GM06990 (cell line): ENCODE data around the gene HEBP2.

Experiments
- DNase-seq: peaks from one replicate; pipeline ENCODE4 v3.0.0-alpha.2; 2011; ENCODE audit not compliant: insufficient read length; ENCODE audit errors: extremely low read depth
- H3K27me3 ChIP-seq: replicated peaks from 2 replicates; pipeline ENCODE4 v1.6.0; 2011; ENCODE audit warnings: low read length; ENCODE audit not compliant: control insufficient read depth, insufficient read depth
- H3K36me3 ChIP-seq: 2 replicates; pipeline ENCODE4 v1.5.1; 2011; ENCODE audit warnings: low read length; ENCODE audit not compliant: control insufficient read depth, insufficient read depth
- H3K4me3 ChIP-seq: replicated peaks from 2 replicates; pipeline ENCODE4 v1.5.1; 2011; ENCODE audit warnings: low read depth, mild to moderate bottlenecking, control low read depth, low read length
- CTCF ChIP-seq: IDR thresholded peaks from 2 replicates; pipeline ENCODE4 v1.5.1; 2011; ENCODE audit warnings: low read length, control low read depth, mild to moderate bottlenecking, inconsistent platforms; ENCODE audit not compliant: insufficient read depth, poor library complexity, severe bottlenecking

HEBP2 gene

GRCh38 chr6:138378463-138378862, 25.6 kb upstream of the HEBP2 start:
- no peaks in the 10 kb centered on the region for H3K36me3 ChIP-seq
- no peak overlapping the region for H3K4me3 ChIP-seq
- DNase-seq: no peak
- H3K27me3 ChIP-seq: peaks cover 1% of the 10 kb centered on the region; the same call in 1 of the 2 replicates
- TF ChIP-seq CTCF: no peak

GRCh38 chr6:138382498-138383265, 21.3 kb upstream of the HEBP2 start:
- DNase-seq: no peak

GRCh38 chr6:138383776-138384175, 20.2 kb upstream of the HEBP2 start:
- Histone ChIP-seq H3K27me3 (no peaks in the 10 kb centered on the region; the same call in 1 of the 2 replicates), H3K36me3 (no peaks in the 10 kb centered on the region), H3K4me3 (no peak overlapping the region)
- no peak for TF ChIP-seq CTCF
- no peak for DNase-seq

More at GRCh38 chr6:138382498-138383265, 21.3 kb upstream of the HEBP2 start:
- Histone ChIP-seq H3K36me3 (no peaks in the 10 kb centered on the region), H3K27me3 (no peaks in the 10 kb centered on the region; the same call in 1 of the 2 replicates), H3K4me3 (no peak overlapping the region)
- TF ChIP-seq CTCF: no peak

- no peak for TF ChIP-seq CTCF
- no peaks in the 10 kb centered on the region for H3K36me3 ChIP-seq
Observed at GRCh38 chr6:138386897-138387296, 17.1 kb upstream of the HEBP2 start.

GRCh38 chr6:138387577-138388368, 16.2 kb upstream of the HEBP2 start:
- no peaks in the 10 kb centered on the region for H3K36me3 ChIP-seq
- no peak overlapping the region for H3K4me3 ChIP-seq
- no peaks in the 10 kb centered on the region; the same call in 1 of the 2 replicates for H3K27me3 ChIP-seq
- DNase-seq: no peak
- no peak for TF ChIP-seq CTCF

More at GRCh38 chr6:138386897-138387296, 17.1 kb upstream of the HEBP2 start:
- no peak overlapping the region for H3K4me3 ChIP-seq
- DNase-seq: no peak
- H3K27me3 ChIP-seq: no peaks in the 10 kb centered on the region; the same call in 1 of the 2 replicates
